Effector memory CD4-positive, alpha-beta T cell (primary cell): ENCODE data around the gene CCDC83.
"Not testable (repeated sequence)": the region's sequence is repeated elsewhere in the genome, so short reads cannot be mapped to it uniquely, and the experiment has no call there.

ENCODE experiments used
- DNase-seq, 3 donors: peaks; one replicate each; pipeline ENCODE4 v3.0.0-alpha.2; 2020
- H3K27ac ChIP-seq: 2 replicates; pipeline ENCODE4 v1.7.0; 2013; ENCODE audit warnings: mild to moderate bottlenecking, low read length, moderate library complexity; ENCODE audit not compliant: insufficient read depth, poor library complexity, severe bottlenecking
- H3K27me3 ChIP-seq: replicated peaks from 2 replicates; pipeline ENCODE4 v1.7.0; 2013; ENCODE audit warnings: mild to moderate bottlenecking, low read length; ENCODE audit not compliant: insufficient read depth, control insufficient read depth, poor library complexity, severe bottlenecking
- H3K36me3 ChIP-seq: 2 replicates; pipeline ENCODE4 v1.7.0; 2013; ENCODE audit warnings: mild to moderate bottlenecking, low read length, moderate library complexity; ENCODE audit not compliant: control insufficient read depth, insufficient read depth
- H3K4me1 ChIP-seq: 2 replicates; pipeline ENCODE4 v1.7.0; 2013; ENCODE audit warnings: low read length, mild to moderate bottlenecking; ENCODE audit not compliant: control insufficient read depth, insufficient read depth, poor library complexity, severe bottlenecking
- H3K4me3 ChIP-seq: 2 replicates; pipeline ENCODE4 v1.7.0; 2013; ENCODE audit warnings: low read length, low read depth, mild to moderate bottlenecking; ENCODE audit not compliant: insufficient read depth, poor library complexity, severe bottlenecking
- H3K9me3 ChIP-seq: 2 replicates; pipeline ENCODE4 v1.7.0; 2013; ENCODE audit warnings: mild to moderate bottlenecking, low read length, moderate library complexity; ENCODE audit not compliant: control insufficient read depth

The CCDC83 gene

DNA sequence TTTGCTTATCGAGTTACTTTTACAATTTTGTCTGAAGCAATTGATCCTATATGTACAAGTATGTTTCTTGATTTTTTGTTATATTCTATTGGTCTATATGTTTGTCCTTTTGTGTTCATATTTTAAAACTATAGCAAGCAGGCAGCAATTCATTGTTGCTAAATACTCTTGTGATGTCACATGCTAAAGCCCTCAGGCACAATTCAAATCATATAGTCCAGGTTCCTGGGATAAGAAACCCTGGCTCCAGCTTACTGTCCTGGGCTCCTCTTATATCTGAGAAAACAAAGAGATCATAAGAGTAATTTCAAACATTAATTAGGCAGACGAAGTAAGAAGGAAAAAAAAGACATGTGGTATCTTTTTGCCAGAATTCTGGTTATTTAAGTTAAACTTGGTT, 6.6 kb upstream of the CCDC83 start:
- H3K27ac ChIP-seq = no peak overlapping the region
- H3K27me3 ChIP-seq = no peaks in the 10 kb centered on the region
- H3K9me3 ChIP-seq = no peaks in the 10 kb centered on the region
- no peak for DNase-seq
- no peaks in the 10 kb centered on the region for H3K4me1 ChIP-seq
- no peaks in the 10 kb centered on the region for H3K36me3 ChIP-seq
- H3K4me3 ChIP-seq = no peak overlapping the region

- not testable (repeated sequence) for H3K27me3 ChIP-seq, DNase-seq, H3K27ac ChIP-seq, H3K36me3 ChIP-seq, H3K4me1 ChIP-seq, H3K4me3 ChIP-seq, H3K9me3 ChIP-seq
These were observed 2.4 kb upstream of the CCDC83 start for GRCh38 chr11:85852754-85853153.

GRCh38 chr11:85853541-85853940, 1.6 kb upstream of the CCDC83 start:
- H3K4me1 ChIP-seq, H3K27me3 ChIP-seq, H3K27ac ChIP-seq, H3K4me3 ChIP-seq, DNase-seq, H3K36me3 ChIP-seq, H3K9me3 ChIP-seq: not testable (repeated sequence)

DNA sequence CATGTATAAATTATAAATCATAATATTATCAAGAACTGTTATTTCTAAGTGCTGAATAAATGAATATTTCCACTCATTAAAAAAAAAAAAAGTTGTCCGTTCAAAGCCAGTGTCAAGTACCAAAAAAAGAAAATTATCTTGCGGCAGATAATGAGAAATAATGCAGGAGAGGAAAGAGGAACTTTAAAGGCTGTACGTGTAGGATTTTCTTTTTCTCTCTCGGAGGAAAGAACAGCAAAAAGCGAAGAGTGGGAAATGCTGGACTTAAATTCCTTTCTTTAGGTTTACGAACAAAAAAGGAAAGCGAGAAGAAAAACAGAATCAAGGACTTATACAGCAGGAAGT, 999 bp upstream of the CCDC83 start:
- Histone ChIP-seq H3K4me3 (peak overlapping the region; percentile 66), H3K9me3 (no peaks in the 10 kb centered on the region), H3K4me1 (peaks cover 6% of the 10 kb centered on the region)

GRCh38 chr11:85854557-85855340, 434 bp upstream of the CCDC83 start:
- peaks cover 6% of the 10 kb centered on the region for H3K4me1 ChIP-seq
- peak overlapping the region; percentile 66 for H3K4me3 ChIP-seq
- no peaks in the 10 kb centered on the region for H3K9me3 ChIP-seq
- peak overlapping the region; percentile 78 for H3K27ac ChIP-seq
- DNase-seq = peak; percentile 79 to 83 (median 82)
- H3K27me3 ChIP-seq = no peaks in the 10 kb centered on the region
- H3K36me3 ChIP-seq = no peaks in the 10 kb centered on the region

More for the DNA sequence above, 999 bp upstream of the CCDC83 start:
- H3K36me3 ChIP-seq = no peaks in the 10 kb centered on the region
- H3K27ac ChIP-seq = peak overlapping the region; percentile 78
- no peak for DNase-seq
- H3K27me3 ChIP-seq = no peaks in the 10 kb centered on the region

- H3K4me1 ChIP-seq = peaks cover 6% of the 10 kb centered on the region
These were observed 1.9 kb downstream of the CCDC83 start for GRCh38 chr11:85857098-85857497.

GRCh38 chr11:85859541-85859940, 4.4 kb downstream of the CCDC83 start:
- not testable (repeated sequence) for H3K27me3 ChIP-seq

More at GRCh38 chr11:85857098-85857497, 1.9 kb downstream of the CCDC83 start:
- H3K27ac ChIP-seq = no peak overlapping the region
- no peaks in the 10 kb centered on the region for H3K36me3 ChIP-seq
- no peak overlapping the region for H3K4me3 ChIP-seq
- no peaks in the 10 kb centered on the region for H3K9me3 ChIP-seq
- no peaks in the 10 kb centered on the region for H3K27me3 ChIP-seq
- DNase-seq = no peak

DNA sequence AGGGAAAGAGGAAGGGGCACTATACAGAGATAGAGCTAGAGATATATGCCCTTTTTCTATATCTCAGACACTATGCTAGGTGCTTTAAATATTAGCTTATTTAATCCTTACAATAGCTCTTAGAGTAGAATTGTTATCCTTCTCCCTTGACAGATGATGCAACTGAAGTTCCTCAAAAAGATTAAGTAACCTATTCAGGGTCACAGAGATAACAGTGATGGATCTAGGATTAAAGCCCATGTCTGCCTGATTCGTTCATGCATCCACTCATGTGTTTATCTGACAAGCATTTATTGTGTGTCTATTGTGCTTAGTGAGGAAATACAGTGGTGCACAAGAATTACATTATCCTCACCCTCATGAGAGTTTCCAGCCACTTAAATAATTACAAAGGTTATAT, 8.7 kb downstream of the CCDC83 start:
- Histone ChIP-seq H3K27ac (no peak overlapping the region), H3K4me1 (no peaks in the 10 kb centered on the region), H3K27me3 (no peaks in the 10 kb centered on the region), H3K4me3 (no peak overlapping the region), H3K36me3 (no peaks in the 10 kb centered on the region), H3K9me3 (no peaks in the 10 kb centered on the region)
- DNase-seq = no peak

More at GRCh38 chr11:85859541-85859940, 4.4 kb downstream of the CCDC83 start:
- not testable (repeated sequence) for H3K27ac ChIP-seq, H3K4me1 ChIP-seq, H3K36me3 ChIP-seq, H3K9me3 ChIP-seq, DNase-seq, H3K4me3 ChIP-seq

GRCh38 chr11:85866137-85866827, 11.1 kb downstream of the CCDC83 start:
- H3K36me3 ChIP-seq = no peaks in the 10 kb centered on the region
- no peak overlapping the region for H3K27ac ChIP-seq
- no peak overlapping the region for H3K4me3 ChIP-seq
- no peaks in the 10 kb centered on the region for H3K9me3 ChIP-seq
- H3K27me3 ChIP-seq = no peaks in the 10 kb centered on the region
- no peaks in the 10 kb centered on the region for H3K4me1 ChIP-seq
- DNase-seq = no peak

GRCh38 chr11:85867751-85868150, 12.6 kb downstream of the CCDC83 start:
- Histone ChIP-seq H3K9me3 (no peaks in the 10 kb centered on the region), H3K4me3 (no peak overlapping the region), H3K27ac (no peak overlapping the region), H3K36me3 (no peaks in the 10 kb centered on the region), H3K27me3 (no peaks in the 10 kb centered on the region), H3K4me1 (no peaks in the 10 kb centered on the region)
- no peak for DNase-seq
